Measurements from ENCODE around the gene EPOP. TPM values are rescaled to one million over a fixed set of nuclear protein-coding genes. Genes with fewer than 3 reads are reported as not detected.
"Not testable (repeated sequence)": the region's sequence is repeated elsewhere in the genome, so short reads cannot be mapped to it uniquely, and the experiment has no call there.

EPOP gene
- total RNA-seq, 4 donors from 2014 or later, result 1.8 to 3.2 (median 2.8) TPM

- Histone ChIP-seq H3K4me1 (no peaks in the 10 kb centered on the region), H3K36me3 (no peaks in the 10 kb centered on the region), H3K27ac (no peak overlapping the region), H3K4me3 (no peak overlapping the region), H3K9me3 (no peaks in the 10 kb centered on the region), H3K27me3 (peaks cover 0 to 61% (median 0%) of the 10 kb centered on the region in 4 donors)
- TF ChIP-seq, protein P1, sequence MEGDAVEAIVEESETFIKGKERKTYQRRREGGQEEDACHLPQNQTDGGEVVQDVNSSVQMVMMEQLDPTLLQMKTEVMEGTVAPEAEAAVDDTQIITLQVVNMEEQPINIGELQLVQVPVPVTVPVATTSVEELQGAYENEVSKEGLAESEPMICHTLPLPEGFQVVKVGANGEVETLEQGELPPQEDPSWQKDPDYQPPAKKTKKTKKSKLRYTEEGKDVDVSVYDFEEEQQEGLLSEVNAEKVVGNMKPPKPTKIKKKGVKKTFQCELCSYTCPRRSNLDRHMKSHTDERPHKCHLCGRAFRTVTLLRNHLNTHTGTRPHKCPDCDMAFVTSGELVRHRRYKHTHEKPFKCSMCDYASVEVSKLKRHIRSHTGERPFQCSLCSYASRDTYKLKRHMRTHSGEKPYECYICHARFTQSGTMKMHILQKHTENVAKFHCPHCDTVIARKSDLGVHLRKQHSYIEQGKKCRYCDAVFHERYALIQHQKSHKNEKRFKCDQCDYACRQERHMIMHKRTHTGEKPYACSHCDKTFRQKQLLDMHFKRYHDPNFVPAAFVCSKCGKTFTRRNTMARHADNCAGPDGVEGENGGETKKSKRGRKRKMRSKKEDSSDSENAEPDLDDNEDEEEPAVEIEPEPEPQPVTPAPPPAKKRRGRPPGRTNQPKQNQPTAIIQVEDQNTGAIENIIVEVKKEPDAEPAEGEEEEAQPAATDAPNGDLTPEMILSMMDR (IDR thresholded peaks at IDR 0.05), result no peak
- TF ChIP-seq POLR2A (IDR thresholded peaks at IDR 0.05), result no peak
- 63 to 67% methylated on average over 10 to 24 of the region's 27 CpGs for WGBS, 2 donors
- intact Hi-C loops (cut with DNase I), result loop anchor here (10.0 kb wide), 1 partner anchor 232 kb away; the partner anchor contains the start of gene ARHGAP23
- no peak for DNase-seq
These were observed 17.6 kb downstream of the EPOP start for GRCh38 chr17:38656959-38657823.

GRCh38 chr17:38654411-38655398 lies 20.1 kb downstream of the EPOP start:
- no peak for TF ChIP-seq POLR2A (IDR thresholded peaks at IDR 0.05)
- TF ChIP-seq, protein P1 (IDR thresholded peaks at IDR 0.05), result no peak
- Histone ChIP-seq H3K27ac (no peak overlapping the region), H3K36me3 (no peaks in the 10 kb centered on the region), H3K9me3 (no peaks in the 10 kb centered on the region), H3K4me3 (no peak overlapping the region), H3K4me1 (no peaks in the 10 kb centered on the region), H3K27me3 (peaks cover 0 to 69% (median 0%) of the 10 kb centered on the region in 4 donors)
- DNase-seq, result no peak
- whole genome bisulfite sequencing, 2 donors, result 57 to 64% methylated on average over 18 to 20 of the region's 21 CpGs
- intact Hi-C loops (cut with DNase I), result loop anchor here (10.0 kb wide), 1 partner anchor 230 kb away; the partner anchor contains the start of gene ARHGAP23

GRCh38 chr17:38653679-38654078 lies 21.1 kb downstream of the EPOP start:
- Histone ChIP-seq H3K4me3 (no peak overlapping the region), H3K36me3 (no peaks in the 10 kb centered on the region), H3K4me1 (no peaks in the 10 kb centered on the region), H3K27me3 (peaks cover 0 to 62% (median 0%) of the 10 kb centered on the region in 4 donors), H3K27ac (no peak overlapping the region), H3K9me3 (no peaks in the 10 kb centered on the region)
- intact Hi-C loops (cut with DNase I), result loop anchor here (10.0 kb wide), 1 partner anchor 229 kb away; the partner anchor contains the start of gene ARHGAP23
- 70 to 80% methylated on average over 5 of the region's 5 CpGs for WGBS, 2 donors
- no peak for DNase-seq
- no peak for TF ChIP-seq POLR2A (IDR thresholded peaks at IDR 0.05)
- TF ChIP-seq, protein P1 (IDR thresholded peaks at IDR 0.05), result no peak

DNA sequence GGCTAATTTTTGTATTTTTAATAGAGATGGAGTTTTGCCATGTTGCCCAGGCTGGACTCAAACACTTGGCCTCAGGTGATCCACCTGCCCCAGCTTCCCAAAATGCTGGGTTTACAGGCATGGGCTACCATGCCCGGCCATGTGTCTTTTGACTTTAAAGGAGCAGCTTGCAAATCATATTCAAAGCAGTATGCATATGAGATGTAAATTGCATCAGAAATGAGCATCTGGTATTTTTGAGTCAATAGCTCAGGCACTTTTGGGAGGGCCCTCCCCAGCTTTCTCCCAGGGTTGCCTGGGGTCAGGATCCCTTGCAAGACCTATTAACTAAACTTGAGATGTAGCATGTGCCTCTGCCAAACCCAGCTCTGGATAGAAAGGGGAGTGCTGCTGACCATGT lies 21.5 kb downstream of the EPOP start:
- H3K4me1 ChIP-seq, result no peaks in the 10 kb centered on the region
- intact Hi-C loops (cut with DNase I), result loop anchor here (10.0 kb wide), 1 partner anchor 228 kb away; the partner anchor contains the start of gene ARHGAP23
- H3K27me3 ChIP-seq, result peaks cover 0 to 58% (median 0%) of the 10 kb centered on the region in 4 donors
- no peak for DNase-seq
- no peak overlapping the region for H3K4me3 ChIP-seq
- H3K27ac ChIP-seq, result no peak overlapping the region
- no peaks in the 10 kb centered on the region for H3K36me3 ChIP-seq
- no peaks in the 10 kb centered on the region for H3K9me3 ChIP-seq
- WGBS, 2 donors, result 50 to 91% methylated on average over 1 of the region's 1 CpG
- TF ChIP-seq POLR2A (IDR thresholded peaks at IDR 0.05), result no peak
- TF ChIP-seq, protein P1 (IDR thresholded peaks at IDR 0.05), result no peak

DNA sequence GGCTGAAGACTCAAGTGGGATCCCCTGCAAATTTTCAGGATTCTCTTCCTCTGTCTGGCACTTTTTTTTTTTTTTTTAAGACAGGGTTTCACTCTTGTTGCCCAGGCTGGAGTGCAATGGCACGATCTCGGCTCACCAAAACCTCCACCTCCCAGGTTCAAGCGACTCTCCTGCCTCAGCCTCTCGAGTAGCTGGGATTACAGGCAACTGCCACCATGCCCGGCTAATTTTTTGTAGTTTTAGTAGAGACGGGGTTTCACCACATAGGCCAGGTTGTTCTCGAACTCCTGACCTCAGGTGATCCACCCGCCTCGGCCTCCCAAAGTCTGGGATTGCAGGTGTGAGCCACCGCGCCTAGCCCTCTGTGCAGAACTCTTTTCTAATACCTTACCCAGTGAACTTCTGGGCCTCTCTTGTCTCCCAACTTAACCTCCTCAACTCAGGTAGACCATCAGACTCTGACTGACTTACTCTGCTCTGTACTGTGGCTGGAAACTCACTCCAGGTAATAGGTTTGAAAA lies 24.0 kb downstream of the EPOP start:
- not testable (repeated sequence) for H3K27ac ChIP-seq, H3K9me3 ChIP-seq, H3K4me1 ChIP-seq, H3K4me3 ChIP-seq, H3K36me3 ChIP-seq, DNase-seq
- intact Hi-C loops (cut with DNase I), result loop anchor here (10.0 kb wide), 1 partner anchor 226 kb away; the partner anchor contains the start of gene ARHGAP23
- H3K27me3 ChIP-seq, result peaks cover 0 to 40% (median 0%) of the 10 kb centered on the region in 4 donors
- WGBS, 2 donors, result 84 to 91% methylated on average over 9 to 11 of the region's 11 CpGs
